Keratinocyte (primary cell): ENCODE results near the gene MRGPRD.

Experiments
- EZH2 ChIP-seq: IDR thresholded peaks from one replicate; pipeline ENCODE4 v1.6.1; 2012; ENCODE audit warnings: inconsistent platforms, mild to moderate bottlenecking, low read length, moderate library complexity
- TF ChIP-seq, protein P1 (sequence below), 3 experiments: IDR thresholded peaks in 1 of 3; conservative IDR thresholded peaks in 1 of 3; optimal IDR thresholded peaks in 1 of 3; 2 replicates in 2 of 3; 3 replicates in 1 of 3; pipeline versions ENCODE3 to v1.5.1; 2011; ENCODE audit warnings: low read length in 3 of 3, mild to moderate bottlenecking in 3 of 3, moderate library complexity in 2 of 3, control low read depth in 1 of 3, inconsistent platforms in 1 of 3; ENCODE audit not compliant: insufficient read depth in 2 of 3; ENCODE audit errors: extremely low read depth in 1 of 3

DNA sequence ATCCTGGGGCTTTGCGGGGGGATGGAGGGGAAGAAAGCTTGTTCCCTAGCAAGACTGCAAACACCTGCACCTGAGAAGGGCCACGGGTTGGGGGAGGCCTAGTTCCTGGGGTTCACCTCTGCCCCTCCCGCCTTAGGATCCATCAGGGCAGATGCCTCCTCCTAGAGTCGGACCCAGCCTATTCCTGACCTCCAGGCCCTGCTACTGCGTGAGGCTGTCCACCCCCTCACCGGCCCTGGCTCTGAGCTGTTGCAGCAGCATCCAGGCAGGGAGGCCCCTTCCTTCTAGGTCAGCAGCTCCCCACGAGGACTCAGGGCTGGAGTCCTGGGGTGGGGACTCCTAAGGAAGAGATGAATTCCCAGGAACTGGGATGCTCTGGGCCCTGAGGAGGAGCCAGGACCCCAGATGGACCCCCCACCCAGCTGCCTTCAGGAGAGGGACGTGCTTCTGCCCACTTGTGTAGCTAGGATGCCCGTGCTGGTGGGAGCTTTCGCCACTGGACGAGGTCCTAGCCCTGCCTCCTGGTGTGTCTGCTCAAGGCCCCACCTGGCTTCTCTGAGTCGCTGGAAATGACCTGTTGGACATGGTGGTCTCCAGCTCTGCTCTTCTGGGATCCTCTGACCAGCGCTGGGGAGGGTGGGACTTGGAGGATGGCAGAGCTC lies 21.9 kb upstream of the MRGPRD start:
- TF ChIP-seq, protein P1, sequence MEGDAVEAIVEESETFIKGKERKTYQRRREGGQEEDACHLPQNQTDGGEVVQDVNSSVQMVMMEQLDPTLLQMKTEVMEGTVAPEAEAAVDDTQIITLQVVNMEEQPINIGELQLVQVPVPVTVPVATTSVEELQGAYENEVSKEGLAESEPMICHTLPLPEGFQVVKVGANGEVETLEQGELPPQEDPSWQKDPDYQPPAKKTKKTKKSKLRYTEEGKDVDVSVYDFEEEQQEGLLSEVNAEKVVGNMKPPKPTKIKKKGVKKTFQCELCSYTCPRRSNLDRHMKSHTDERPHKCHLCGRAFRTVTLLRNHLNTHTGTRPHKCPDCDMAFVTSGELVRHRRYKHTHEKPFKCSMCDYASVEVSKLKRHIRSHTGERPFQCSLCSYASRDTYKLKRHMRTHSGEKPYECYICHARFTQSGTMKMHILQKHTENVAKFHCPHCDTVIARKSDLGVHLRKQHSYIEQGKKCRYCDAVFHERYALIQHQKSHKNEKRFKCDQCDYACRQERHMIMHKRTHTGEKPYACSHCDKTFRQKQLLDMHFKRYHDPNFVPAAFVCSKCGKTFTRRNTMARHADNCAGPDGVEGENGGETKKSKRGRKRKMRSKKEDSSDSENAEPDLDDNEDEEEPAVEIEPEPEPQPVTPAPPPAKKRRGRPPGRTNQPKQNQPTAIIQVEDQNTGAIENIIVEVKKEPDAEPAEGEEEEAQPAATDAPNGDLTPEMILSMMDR (optimal IDR thresholded peaks at IDR 0.05 in 1 of 3, IDR thresholded peaks at IDR 0.05 in 1 of 3, conservative IDR thresholded peaks at IDR 0.05 in 1 of 3; ENCODE audit: extremely low read depth in 1 of 3, insufficient read depth in 2 of 3, low read length in 3 of 3), result no peak
- no peak for TF ChIP-seq EZH2
